AG10803 (cell line): ENCODE data around the gene SCO2.

Source experiments
- DNase-seq: peaks from one replicate; pipeline ENCODE4 v3.0.0; 2010; ENCODE audit warnings: low read depth
- H3K4me3 ChIP-seq: 2 replicates; pipeline ENCODE4 v1.5.1; 2011; ENCODE audit warnings: mild to moderate bottlenecking, low read length, control low read depth
- TF ChIP-seq, protein P1 (sequence below): conservative IDR thresholded peaks from 2 replicates; pipeline ENCODE4 v1.5.1; 2011; ENCODE audit warnings: mild to moderate bottlenecking, low read length, control low read depth, inconsistent platforms

SCO2 gene

DNA sequence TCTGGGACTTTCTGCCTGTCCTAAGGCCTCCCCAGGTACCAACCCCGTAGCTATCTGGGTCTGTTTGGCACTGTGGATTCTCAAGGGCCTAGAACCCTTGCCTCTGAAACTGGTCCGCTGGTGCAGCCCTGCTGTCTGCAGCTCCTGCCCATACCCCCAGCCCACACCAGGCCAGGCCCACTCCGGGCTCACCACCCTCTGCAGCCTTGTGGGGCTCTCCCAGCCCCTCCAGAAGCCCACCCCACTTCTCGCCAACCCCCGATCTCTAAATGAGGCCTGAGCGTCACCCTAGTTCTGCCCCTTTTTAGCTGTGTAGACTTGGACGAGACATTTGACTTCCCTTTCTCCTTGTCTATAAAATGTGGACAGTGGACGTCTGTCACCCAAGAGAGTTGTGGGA, 25.0 kb upstream of the SCO2 start:
- TF ChIP-seq, protein P1, sequence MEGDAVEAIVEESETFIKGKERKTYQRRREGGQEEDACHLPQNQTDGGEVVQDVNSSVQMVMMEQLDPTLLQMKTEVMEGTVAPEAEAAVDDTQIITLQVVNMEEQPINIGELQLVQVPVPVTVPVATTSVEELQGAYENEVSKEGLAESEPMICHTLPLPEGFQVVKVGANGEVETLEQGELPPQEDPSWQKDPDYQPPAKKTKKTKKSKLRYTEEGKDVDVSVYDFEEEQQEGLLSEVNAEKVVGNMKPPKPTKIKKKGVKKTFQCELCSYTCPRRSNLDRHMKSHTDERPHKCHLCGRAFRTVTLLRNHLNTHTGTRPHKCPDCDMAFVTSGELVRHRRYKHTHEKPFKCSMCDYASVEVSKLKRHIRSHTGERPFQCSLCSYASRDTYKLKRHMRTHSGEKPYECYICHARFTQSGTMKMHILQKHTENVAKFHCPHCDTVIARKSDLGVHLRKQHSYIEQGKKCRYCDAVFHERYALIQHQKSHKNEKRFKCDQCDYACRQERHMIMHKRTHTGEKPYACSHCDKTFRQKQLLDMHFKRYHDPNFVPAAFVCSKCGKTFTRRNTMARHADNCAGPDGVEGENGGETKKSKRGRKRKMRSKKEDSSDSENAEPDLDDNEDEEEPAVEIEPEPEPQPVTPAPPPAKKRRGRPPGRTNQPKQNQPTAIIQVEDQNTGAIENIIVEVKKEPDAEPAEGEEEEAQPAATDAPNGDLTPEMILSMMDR, result no peak
- no peak overlapping the region for H3K4me3 ChIP-seq

DNA sequence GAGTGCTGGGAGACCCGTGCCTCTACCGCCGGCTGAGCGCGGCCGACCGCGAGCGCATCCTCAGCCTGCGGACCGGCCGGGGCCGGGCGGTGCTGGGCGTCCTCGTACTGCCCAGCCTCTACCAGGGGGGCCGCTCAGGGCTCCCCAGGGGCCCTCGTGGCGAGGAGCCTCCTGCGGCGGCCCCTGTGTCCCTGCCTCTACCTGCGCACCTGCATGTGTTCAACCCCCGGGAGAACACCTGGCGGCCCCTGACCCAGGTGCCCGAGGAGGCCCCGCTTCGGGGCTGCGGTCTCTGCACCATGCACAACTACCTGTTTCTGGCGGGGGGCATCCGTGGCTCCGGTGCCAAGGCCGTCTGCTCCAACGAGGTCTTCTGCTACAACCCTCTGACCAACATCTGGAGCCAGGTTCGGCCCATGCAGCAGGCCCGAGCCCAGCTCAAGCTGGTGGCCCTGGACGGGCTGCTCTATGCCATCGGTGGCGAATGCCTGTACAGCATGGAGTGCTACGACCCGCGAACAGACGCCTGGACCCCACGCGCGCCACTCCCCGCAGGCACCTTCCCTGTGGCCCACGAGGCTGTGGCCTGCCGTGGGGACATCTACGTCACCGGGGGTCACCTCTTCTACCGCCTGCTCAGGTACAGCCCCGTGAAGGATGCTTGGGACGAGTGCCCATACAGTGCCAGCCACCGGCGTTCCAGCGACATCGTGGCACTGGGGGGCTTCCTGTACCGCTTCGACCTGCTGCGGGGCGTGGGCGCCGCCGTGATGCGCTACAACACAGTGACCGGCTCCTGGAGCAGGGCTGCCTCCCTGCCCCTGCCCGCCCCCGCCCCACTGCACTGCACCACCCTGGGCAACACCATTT, 23.8 kb upstream of the SCO2 start:
- no peak overlapping the region for H3K4me3 ChIP-seq
- DNase-seq, result no peak
- TF ChIP-seq, protein P1, result no peak

More for the DNA sequence above, 25.0 kb upstream of the SCO2 start:
- no peak for DNase-seq

DNA sequence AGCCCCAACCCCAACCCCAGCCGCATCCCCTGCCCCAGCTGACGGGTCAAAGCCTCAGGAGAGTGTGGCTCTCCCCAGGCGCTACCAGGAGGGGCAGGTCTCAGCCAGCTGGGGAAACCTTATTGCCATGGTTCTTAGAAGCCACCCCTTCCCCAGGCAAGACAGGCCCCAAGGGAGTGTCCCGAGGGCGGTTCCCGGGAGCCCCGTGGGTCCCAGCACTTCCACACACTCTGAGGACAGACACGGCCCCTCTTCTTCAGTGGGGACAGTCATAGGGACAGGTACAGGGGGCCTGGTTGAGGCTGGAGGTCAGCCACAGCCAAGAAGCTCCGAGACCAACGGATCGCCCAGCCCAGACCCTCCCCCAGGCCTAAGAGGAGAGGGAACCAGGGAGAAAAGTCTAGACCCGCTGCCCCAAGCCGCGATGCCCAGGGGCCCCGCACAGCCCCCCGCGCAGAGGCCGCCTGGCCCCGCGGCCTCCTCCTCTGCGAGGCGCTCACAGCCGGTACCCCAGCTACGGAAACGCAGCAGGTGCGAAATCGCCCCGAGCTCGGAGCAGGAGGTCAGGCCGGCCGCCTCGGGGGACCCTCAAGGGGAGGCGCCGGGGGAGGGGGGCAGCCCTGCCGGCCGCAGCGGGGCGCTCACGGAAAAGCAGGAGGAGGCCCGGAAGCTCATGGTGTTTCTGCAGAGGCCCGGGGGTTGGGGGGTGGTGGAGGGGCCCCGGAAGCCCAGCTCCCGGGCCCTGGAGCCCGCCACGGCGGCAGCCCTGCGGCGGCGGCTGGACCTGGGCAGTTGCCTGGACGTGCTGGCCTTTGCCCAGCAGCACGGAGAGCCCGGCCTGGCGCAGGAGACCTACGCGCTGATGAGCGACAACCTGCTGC, 22.9 kb upstream of the SCO2 start:
- no peak for DNase-seq
- TF ChIP-seq, protein P1, result no peak
- no peak overlapping the region for H3K4me3 ChIP-seq

DNA sequence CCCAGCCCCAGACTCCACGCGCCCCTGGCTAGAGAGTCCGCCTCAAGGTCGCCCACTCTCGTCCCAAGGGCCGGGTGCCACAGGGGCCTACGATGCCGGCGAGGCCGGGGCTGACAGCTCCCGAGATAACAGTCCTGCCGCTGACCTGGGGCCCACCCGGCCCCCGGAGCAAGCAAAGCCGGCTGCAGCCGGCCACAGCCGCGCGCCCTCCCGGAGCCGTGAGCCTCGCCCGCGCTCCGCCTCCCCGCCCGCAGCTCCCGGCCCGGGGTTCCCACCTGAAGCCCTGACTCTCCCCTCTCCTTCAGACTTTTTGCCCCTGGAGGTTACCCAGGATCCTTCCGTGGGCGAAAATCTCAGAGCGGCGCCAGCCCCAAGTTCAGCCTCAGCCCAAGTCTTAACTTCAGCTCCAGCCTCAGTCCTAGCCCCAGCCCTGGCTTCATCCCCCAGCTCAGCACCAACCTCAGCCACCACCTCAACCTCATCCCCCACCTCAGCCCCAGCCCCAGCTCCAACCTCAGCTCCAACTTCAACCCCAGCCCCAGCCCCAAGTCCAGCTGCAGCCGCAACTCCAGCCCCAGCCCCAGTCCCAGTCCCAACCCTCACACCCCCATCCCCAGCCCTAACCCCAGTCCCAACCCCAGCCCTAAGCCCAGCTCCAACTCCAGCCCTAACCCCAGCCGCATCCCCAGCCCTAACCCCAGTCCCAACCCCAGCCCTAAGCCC, 22.0 kb upstream of the SCO2 start:
- DNase-seq, result no peak
- TF ChIP-seq, protein P1, result no peak
- H3K4me3 ChIP-seq, result no peak overlapping the region

DNA sequence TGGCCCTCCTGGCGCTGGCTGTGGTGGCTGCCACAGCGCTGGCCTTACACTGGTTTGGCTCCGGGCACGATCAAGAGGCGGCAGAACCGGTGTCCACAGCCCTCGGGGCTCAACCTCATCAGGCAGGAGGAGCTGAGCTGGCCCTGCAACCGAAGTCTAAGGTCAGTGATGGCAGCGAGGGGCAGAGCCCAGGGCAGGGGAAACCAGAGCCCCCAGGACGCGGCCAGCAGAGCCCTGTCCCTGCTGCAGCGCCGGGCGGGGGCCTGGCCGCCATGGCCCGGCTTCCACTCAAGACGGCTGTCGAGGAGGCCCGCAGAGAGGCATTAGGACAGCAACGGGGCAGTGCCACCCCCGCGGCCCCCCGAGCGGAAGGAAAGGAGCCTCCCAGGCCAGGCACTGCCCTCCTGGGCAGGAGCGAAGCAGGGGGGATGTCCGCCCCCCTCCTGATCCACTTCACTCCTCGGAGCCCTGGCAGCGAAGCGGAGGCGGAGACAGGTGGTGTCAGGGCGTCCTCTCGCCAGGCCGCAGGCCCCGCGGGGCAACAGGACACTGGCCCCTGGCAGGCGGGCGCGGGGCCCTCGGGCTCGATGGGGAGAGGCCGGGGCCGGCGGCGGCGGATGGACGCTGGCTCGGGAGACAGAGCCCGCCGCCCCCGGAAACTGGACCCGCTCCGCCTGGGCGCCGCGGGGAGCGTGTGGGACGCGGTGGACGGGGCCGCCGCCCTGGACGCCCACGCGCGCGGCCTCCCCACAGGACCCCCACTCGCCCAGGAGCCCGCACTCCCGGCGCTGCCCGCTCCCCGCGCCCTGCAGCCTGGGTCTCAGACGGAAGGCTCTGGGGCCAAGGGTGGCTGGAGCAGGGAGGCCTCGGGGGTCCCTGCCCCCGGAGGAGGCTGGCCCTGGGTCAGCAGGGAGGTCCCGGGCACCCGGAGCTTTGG, 21.2 kb upstream of the SCO2 start:
- no peak for DNase-seq
- TF ChIP-seq, protein P1, result no peak

More for the DNA sequence above, 21.2 kb upstream of the SCO2 start:
- no peak overlapping the region for H3K4me3 ChIP-seq
